Endothelial cell of umbilical vein (primary cell): ENCODE results near the gene USP16. TPM values are rescaled to one million over a fixed set of nuclear protein-coding genes. Genes with fewer than 3 reads are reported as not detected.

Experiments
- BruUV-seq: library from RNA; stranded (reverse); fragments of 400-500 nt; replicated peaks from 2 replicates; lab custom pipeline; 2021; lab: Mats Ljungman, UMichigan
- CTCF ChIA-PET: fragments of 300-600, 350-600 bp; sonication (Branson Sonifier 250); formaldehyde crosslinking; loops from one replicate; lab custom pipeline; 2021; ENCODE audit warnings: antibody characterized with exemption, inconsistent platforms; lab: Charles Lee
- POLR2A ChIA-PET: fragments of 300-600, 350-600 bp; sonication (Branson Sonifier 250); formaldehyde crosslinking; loops from one replicate; lab custom pipeline; 2021; ENCODE audit warnings: antibody characterized with exemption, inconsistent platforms; lab: Charles Lee
- DNase-seq: peaks from one replicate; pipeline ENCODE4 v3.0.0-alpha.2; 2011; ENCODE audit warnings: low read depth, low spot score
- FAIRE-seq: peaks from 2 replicates; lab custom pipeline; 2011; peaks lifted over from hg19 to GRCh38; lab: Jason Lieb, UNC
- H2AFZ ChIP-seq: 2 replicates; pipeline ENCODE4 v1.6.0; 2012; ENCODE audit warnings: low read depth, low read length, control low read depth, inconsistent platforms
- H3K27ac ChIP-seq: 2 replicates; pipeline ENCODE4 v1.5.1; 2011; ENCODE audit warnings: low read depth, mild to moderate bottlenecking, control low read depth, low read length, moderate library complexity; ENCODE audit not compliant: insufficient read depth
- H3K27me3 ChIP-seq, 2 experiments: 2 replicates each; pipeline versions ENCODE4 v1.6.0 to v1.6.1; 2011; ENCODE audit warnings: low read length in 2 of 2, mixed read lengths in 1 of 2; ENCODE audit not compliant: control insufficient read depth in 2 of 2, insufficient read depth in 2 of 2
- H3K36me3 ChIP-seq, 2 experiments: 2 replicates in 1 of 2; 3 replicates in 1 of 2; pipeline ENCODE4 v1.5.1; 2011; ENCODE audit warnings: low read length in 2 of 2, mild to moderate bottlenecking in 1 of 2, moderate library complexity in 1 of 2; ENCODE audit not compliant: control insufficient read depth in 2 of 2, insufficient read depth in 2 of 2; ENCODE audit errors: extremely low read depth in 1 of 2
- H3K4me1 ChIP-seq: 3 replicates; pipeline ENCODE4 v1.5.1; 2011; ENCODE audit warnings: mild to moderate bottlenecking, low read length; ENCODE audit not compliant: control insufficient read depth, insufficient read depth; ENCODE audit errors: extremely low read depth
- H3K4me2 ChIP-seq: 2 replicates; pipeline ENCODE4 v1.6.1; 2011; ENCODE audit warnings: low read length, control low read depth, mixed read lengths; ENCODE audit not compliant: insufficient read depth
- H3K4me3 ChIP-seq, 3 experiments: fragments of 200-600 bp in 1 of 3; sonication (generic), shearing (Covaris generic) in 1 of 3; replicated peaks in 1 of 3; 2 replicates each; pipeline ENCODE4 v1.5.1; 2011 to 2016; ENCODE audit warnings: control low read depth in 3 of 3, low read length in 3 of 3, mild to moderate bottlenecking in 2 of 3, inconsistent platforms in 1 of 3, low read depth in 1 of 3, moderate library complexity in 1 of 3; ENCODE audit not compliant: insufficient read depth in 1 of 3
- H3K79me2 ChIP-seq: 2 replicates; pipeline ENCODE4 v1.6.0; 2012; ENCODE audit warnings: low read length, inconsistent platforms; ENCODE audit not compliant: control insufficient read depth, insufficient read depth
- H3K9ac ChIP-seq: replicated peaks from 2 replicates; pipeline ENCODE3; 2011; ENCODE audit warnings: low read length, control low read depth; ENCODE audit not compliant: insufficient read depth; ENCODE audit errors: extremely low read depth
- H3K9me1 ChIP-seq: replicated peaks from 3 replicates; pipeline ENCODE4 v1.6.0; 2011; ENCODE audit warnings: mild to moderate bottlenecking, low read length; ENCODE audit not compliant: control insufficient read depth, insufficient read depth; ENCODE audit errors: extremely low read depth
- H3K9me3 ChIP-seq: replicated peaks from 2 replicates; pipeline ENCODE4 v1.5.1; 2012; ENCODE audit warnings: low read length, inconsistent platforms; ENCODE audit not compliant: control insufficient read depth, insufficient read depth
- H4K20me1 ChIP-seq: replicated peaks from 2 replicates; pipeline ENCODE3; 2011; ENCODE audit warnings: mild to moderate bottlenecking, low read length; ENCODE audit not compliant: control insufficient read depth, insufficient read depth; ENCODE audit errors: extremely low read depth
- CTCF ChIP-seq, 2 donors: IDR thresholded peaks; 1 replicate in 1 of 2; 2 replicates in 1 of 2; pipeline ENCODE4 v1.5.1; 2011; ENCODE audit warnings: low read length in 2 of 2, mild to moderate bottlenecking in 2 of 2, moderate library complexity in 2 of 2, control low read depth in 1 of 2, inconsistent platforms in 1 of 2, low read depth in 1 of 2; ENCODE audit not compliant: insufficient read depth in 1 of 2; ENCODE audit errors: extremely low read depth in 1 of 2
- EZH2 ChIP-seq: IDR thresholded peaks from 2 replicates; pipeline ENCODE4 v1.6.1; 2012; ENCODE audit warnings: borderline replicate concordance, low read depth, mild to moderate bottlenecking, moderate library complexity, low read length, inconsistent platforms; ENCODE audit not compliant: severe bottlenecking
- FOS ChIP-seq: IDR thresholded peaks from 2 replicates; pipeline ENCODE4 v1.6.1; 2011; ENCODE audit warnings: mild to moderate bottlenecking, low read length, moderate library complexity, borderline replicate concordance; ENCODE audit not compliant: insufficient read depth
- GATA2 ChIP-seq: IDR thresholded peaks from 2 replicates; pipeline ENCODE4 v1.7.0; 2011; ENCODE audit warnings: low read depth, mild to moderate bottlenecking, moderate library complexity, mixed read lengths, low read length; ENCODE audit not compliant: insufficient read length, insufficient read depth
- JUN ChIP-seq: IDR thresholded peaks from 2 replicates; pipeline ENCODE4 v1.6.1; 2011; ENCODE audit warnings: borderline replicate concordance, low read depth; ENCODE audit not compliant: insufficient read length, insufficient read depth
- MAX ChIP-seq: IDR thresholded peaks from 2 replicates; pipeline ENCODE4 v1.6.1; 2011; ENCODE audit not compliant: insufficient read depth, insufficient read length
- MYC ChIP-seq: IDR thresholded peaks from one replicate; pipeline ENCODE4 v1.6.1; 2011; ENCODE audit warnings: mild to moderate bottlenecking, low read depth, low read length
- POLR2A ChIP-seq: IDR thresholded peaks from 2 replicates; pipeline ENCODE4 v1.6.1; 2012; ENCODE audit warnings: low read depth, mild to moderate bottlenecking, control low read depth, low read length
- POLR2AphosphoS5 ChIP-seq: IDR thresholded peaks from 2 replicates; pipeline ENCODE4 v1.6.1; 2012; ENCODE audit warnings: low read depth, mild to moderate bottlenecking, control low read depth, low read length, moderate library complexity; ENCODE audit not compliant: insufficient read depth
- dilution Hi-C: fragments of 300-500 bp; cut with MboI; formaldehyde crosslinking; loops from one replicate; pipeline ENCODE4 v1.15.0; 2019; ENCODE audit warnings: low sequenced_read_pairs; ENCODE audit not compliant: extremely low pct_ligation_motif_present
- intact Hi-C: fragments of 100-400 bp; cut with micrococcal nuclease; formaldehyde crosslinking; loops from one replicate; pipeline ENCODE4 v1.10.0; 2022
- polyA plus RNA-seq, 4 experiments: library from polyadenylated mRNA; depleted of rRNA in 3 of 4; stranded (reverse) in 3 of 4; unstranded in 1 of 4; fragments of >200 nt; gene quantifications; 2 replicates each; pipeline versions ENCODE4 v1.2.1 to v1.2.3, GENCODE V29; 2011 to 2012; ENCODE audit warnings: missing spikeins in 1 of 4
- total RNA-seq: library from RNA; stranded (reverse); gene quantifications from 2 replicates; pipeline ENCODE4 v1.2.3, GENCODE V29; 2021

The USP16 gene
- total and polyA plus RNA-seq, 2 donors (not counting 3 experiments of a cell fraction or from before 2014, with no cell fraction given) = 5.9 to 31.3 TPM

GRCh38 chr21:29030909-29031308, 6.4 kb downstream of the USP16 start:
- Histone ChIP-seq H3K9me1 (no peaks in the 10 kb centered on the region), H3K4me1 (peaks cover 2% of the 10 kb centered on the region), H3K9ac (no peak overlapping the region), H4K20me1 (no peaks in the 10 kb centered on the region), H2AFZ (no peak overlapping the region), H3K4me3 (no peak overlapping the region), H3K9me3 (no peaks in the 10 kb centered on the region), H3K4me2 (no peak overlapping the region), H3K36me3 (peaks cover 13 to 17% of the 10 kb centered on the region in 2 experiments), H3K27me3 (no peaks in the 10 kb centered on the region), H3K79me2 (peaks cover 33% of the 10 kb centered on the region), H3K27ac (no peak overlapping the region)
- TF ChIP-seq POLR2A (no peak), MYC (no peak)
- FAIRE-seq = no peak
- dilution Hi-C loops (no loop called here), intact Hi-C loops (no loop called here)
- ChIA-PET POLR2A (no interaction called here), CTCF (no interaction called here)
- no TSS peak for BruUV-seq
- DNase-seq = no peak

DNA sequence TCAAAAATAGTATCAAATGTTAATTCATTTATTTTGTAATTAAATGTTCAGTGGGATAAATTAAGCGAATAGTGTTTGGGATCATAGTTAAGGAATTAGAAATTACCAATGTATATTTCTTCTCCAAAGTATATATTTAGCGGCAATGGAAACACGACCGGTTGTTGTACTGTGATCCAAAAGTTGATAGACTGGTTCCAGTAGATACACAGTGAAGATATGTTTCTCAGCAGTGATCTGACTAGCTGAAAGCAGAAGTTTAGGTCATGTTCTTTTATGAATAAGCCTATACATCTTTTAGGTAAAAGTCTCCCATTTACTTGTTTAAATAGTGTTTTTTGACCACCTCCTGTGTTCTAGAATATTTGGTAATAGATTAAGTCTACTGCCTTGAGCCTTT, 8.8 kb downstream of the USP16 start:
- no peak overlapping the region for H3K27ac ChIP-seq
- peaks cover 13% of the 10 kb centered on the region for H3K79me2 ChIP-seq
- POLR2A ChIA-PET = no interaction called here
- no peaks in the 10 kb centered on the region for H4K20me1 ChIP-seq
- TF ChIP-seq EZH2 (no peak), MYC (no peak), POLR2A (no peak), POLR2AphosphoS5 (no peak), FOS (no peak), MAX (no peak), GATA2 (no peak), JUN (no peak), CTCF (IDR thresholded peaks at IDR 0.05; ENCODE audit: extremely low read depth in 1 of 2, insufficient read depth in 1 of 2, low read depth in 1 of 2, low read length in 2 of 2) (no peak)
- H3K9ac ChIP-seq = no peak overlapping the region
- DNase-seq = no peak
- dilution Hi-C loops (no loop called here), intact Hi-C loops (no loop called here)
- H3K36me3 ChIP-seq = peaks cover 20 to 25% of the 10 kb centered on the region in 2 experiments
- CTCF ChIA-PET = no interaction called here
- FAIRE-seq = no peak
- no peak overlapping the region for H3K4me3 ChIP-seq
- H3K27me3 ChIP-seq = no peaks in the 10 kb centered on the region
- H3K9me3 ChIP-seq = no peaks in the 10 kb centered on the region
- no TSS peak for BruUV-seq
- no peak overlapping the region for H3K4me2 ChIP-seq
- H3K9me1 ChIP-seq = no peaks in the 10 kb centered on the region
- H3K4me1 ChIP-seq = no peaks in the 10 kb centered on the region
- no peak overlapping the region for H2AFZ ChIP-seq
